ENCODE measurements around the gene SBF2.
"Not testable (repeated sequence)": the region's sequence is repeated elsewhere in the genome, so short reads cannot be mapped to it uniquely, and the experiment has no call there.

SBF2 gene

DNA sequence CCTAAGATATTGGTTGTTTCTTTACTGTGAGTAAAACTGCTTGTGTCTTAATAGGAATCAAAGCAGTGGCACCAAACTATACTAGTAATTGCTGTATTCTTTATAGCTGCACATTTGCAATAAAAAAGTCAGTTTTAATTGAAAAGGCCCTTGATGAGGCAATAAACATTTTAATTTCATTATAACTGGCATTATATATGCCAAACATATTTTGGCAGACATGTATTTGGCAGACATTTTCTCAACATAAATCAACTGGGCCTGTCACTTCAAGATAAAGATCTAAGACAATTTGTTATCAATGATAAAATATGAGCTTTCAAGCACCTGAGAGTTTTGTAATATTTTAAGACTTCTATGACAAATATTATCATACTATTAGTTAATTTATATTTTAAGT lies 245.7 kb downstream of the SBF2 start:
- no peak for DNase-seq

DNA sequence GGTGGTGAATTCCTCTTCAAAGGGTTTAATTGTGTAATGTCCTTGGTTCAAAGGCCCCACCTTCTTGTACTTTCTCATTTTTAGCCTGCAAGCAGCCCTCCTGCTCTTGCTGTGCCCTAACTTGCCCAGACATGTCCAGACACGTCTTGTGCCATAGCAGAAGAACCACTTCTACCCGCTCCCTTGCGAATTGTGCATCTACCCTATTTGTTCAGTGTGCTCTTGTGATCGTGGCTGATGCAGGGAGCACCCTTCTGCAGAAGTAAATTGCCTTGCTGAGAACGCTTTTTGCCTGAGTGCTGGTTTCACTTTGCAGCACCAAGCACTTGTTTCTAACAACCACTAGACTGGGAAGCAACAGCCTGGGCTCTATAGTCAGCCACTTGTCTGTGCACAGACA lies 249.4 kb downstream of the SBF2 start:
- no peak for DNase-seq

DNA sequence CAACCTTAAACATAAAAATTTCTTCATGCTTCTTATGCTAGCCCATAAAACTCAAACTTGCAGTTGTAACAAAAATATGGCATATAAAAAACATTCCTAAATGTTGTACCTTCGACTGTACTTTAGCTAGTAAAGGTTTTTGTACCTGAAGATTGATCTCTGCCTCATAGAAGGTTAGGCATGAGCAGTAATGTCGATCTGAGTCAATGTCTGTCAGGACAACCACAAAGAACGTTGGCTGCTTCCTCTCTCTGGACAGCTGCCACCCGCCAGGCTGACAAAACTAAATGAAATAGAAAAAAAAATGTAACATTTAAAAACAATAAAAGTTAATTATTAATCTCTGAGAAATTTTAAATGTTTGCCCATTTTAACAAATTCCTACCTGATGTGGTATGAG lies 251.3 kb downstream of the SBF2 start:
- DNase-seq = no peak

DNA sequence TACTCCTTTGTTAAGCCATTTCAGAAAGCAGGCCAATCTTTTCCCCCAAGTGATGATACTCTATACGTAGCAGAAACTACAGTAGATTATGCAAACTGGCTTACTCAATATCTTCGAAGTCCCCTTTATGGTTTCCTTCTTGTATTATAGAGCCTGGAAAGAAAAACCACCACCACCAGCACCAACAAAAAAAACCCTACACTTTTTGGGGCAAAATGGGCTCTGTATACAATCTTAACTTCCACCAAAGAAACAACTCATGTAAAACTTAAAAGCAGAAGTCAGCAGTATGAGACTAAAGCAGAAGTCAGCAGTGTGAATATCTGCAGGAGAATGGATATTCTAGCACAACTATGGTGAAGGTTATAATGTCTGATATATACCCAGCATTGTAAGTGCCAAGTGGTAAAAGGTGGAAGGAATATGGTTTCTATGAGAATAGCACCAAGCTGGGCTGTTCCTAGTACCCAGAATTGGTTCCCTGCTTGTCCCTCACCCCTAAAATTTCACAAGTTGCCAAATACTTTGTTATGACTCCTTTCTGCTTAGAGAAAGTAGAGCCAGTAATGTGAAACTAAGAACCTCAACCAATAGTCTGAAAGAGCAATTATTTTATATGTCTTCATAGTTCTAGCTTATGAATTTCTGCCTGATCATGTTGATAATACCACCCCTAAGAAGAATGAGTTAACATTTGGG lies 252.1 kb downstream of the SBF2 start:
- no peak for DNase-seq

DNA sequence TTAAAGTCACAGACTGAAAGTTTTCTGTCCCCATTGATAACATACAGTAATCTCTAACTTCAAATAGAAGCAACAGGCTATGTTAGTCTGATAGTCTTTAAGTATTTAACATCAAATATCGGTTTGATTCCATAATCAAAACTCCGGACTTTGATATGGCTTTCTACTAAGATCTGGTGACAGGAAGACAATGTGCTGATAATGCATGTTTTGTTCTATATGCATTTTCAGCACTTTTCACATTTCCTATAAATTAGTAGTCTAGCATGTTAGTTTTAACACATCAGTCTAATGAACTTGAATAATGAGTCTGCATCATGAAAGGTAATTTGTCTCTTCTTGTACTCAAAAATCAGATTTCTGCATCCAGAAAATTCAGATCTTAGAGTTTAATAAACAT lies 252.7 kb downstream of the SBF2 start:
- no peak for DNase-seq

DNA sequence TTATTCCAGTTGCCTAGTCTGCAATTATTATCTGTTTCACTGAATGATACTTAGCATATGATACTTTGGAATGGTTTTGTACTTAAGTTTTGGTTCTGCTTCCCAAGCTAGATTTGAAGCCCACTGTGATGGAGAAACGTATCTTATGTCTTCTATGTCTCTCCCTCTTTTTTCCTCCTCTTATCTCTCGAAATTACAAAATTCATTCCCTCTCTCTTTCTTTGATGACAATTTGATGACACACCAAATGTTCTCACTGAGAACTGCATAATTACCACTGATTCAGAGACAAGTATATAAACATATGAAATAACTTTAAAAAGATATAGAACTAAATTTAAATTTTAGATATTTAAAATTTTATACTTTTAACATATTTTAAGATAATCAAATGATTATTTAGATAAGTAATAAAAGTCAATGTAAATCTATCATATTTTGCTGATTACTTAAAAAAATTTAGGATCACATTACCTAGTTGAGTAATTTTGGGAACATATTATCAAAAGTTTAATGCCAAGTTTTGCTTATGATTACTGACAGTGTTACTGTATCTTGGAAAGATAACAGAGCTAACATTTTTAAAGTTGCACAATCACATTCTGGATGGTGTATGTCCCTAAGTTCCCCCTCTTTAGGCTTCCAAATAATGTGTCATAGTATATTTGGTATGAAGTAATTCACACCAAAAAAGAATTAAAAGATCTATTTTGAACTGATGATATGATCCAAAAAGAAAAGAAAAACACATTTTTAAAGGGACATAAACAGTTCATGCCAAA lies 255.3 kb downstream of the SBF2 start:
- no peak for DNase-seq

DNA sequence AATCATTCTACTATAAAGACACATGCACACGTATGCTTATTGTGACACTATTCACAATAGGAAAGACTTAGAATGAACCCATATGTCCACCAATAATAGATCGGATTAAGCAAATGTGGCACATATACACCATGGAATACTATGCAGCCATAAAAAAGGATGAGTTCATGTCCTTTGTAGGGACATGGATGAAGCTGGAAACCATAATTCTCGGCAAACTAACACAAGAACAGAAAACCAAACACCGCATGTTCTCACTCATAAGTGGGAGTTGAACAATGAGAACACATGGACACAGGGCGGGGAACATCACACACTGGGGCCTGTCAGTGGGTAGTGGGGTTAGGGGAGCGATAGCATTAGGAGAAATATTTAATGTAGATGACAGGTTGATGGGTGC lies 258.1 kb downstream of the SBF2 start:
- DNase-seq = not testable (repeated sequence)

DNA sequence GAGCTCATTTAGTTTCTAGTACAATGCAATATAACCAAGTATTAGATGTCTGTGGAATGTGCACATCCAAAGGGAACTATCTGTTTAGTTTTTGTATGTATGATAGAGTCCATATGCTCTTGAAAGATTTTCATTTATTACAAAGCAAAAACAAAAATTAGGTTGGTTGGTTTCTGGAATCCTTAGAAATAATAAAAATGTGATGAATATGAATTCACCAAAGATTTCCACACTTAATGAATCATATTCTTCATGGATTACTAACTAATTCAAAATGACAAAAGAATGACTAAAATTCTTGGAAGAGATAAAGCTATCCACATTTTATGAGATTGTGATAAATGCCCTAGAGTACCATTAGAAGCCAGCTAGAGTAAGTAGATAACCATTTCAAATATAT lies 261.1 kb downstream of the SBF2 start:
- DNase-seq = no peak

DNA sequence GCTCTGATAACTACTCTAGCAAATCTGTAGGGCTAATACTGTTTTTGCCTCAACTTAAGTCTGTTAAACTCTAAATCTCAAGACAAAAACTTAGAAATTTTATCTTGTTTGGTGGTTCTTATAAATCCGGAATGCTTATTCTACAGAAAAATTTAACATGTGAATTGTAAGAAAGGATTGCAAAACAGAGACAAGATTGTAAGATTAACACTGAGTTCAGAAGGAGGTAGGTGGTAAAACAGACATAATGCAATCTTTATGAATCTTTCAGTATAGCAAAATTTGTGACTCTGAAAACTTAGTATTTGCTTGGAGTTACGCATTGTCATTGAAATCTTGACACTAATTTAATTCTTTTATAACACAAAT lies 263.9 kb downstream of the SBF2 start:
- no peak for DNase-seq

DNA sequence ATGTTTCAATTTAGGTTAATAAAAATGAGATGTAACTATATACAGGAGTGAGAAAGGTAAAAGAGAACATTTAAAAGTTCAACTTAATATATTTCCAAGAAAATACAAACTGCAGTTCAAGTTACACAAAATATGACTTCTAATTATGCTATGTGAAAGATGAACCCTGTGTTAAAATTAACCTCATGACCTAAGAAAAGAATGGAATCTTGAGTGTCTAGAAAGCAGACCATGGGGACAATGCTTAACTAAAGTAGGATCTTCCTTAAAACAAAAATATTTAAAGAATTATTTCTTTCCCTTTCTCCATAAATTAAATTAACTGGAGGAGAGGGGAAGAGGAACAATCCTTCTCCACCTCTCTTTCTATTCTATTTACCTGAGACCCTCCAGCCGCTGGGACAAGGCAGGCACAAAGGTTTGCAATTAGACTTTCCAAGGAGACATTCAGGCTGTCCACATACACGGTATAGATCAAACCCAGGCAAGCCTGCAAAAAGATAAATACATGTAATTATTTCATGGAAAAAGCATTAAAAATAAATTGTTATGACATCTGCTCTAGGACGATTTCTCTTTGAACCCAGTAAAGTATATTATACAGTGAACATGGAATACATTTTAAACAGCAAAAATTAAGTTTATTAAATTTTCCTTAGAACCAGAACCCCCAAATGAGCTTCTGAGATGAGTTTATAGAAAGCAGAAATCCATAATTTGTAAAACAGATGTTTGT lies 264.5 kb downstream of the SBF2 start:
- no peak for DNase-seq

DNA sequence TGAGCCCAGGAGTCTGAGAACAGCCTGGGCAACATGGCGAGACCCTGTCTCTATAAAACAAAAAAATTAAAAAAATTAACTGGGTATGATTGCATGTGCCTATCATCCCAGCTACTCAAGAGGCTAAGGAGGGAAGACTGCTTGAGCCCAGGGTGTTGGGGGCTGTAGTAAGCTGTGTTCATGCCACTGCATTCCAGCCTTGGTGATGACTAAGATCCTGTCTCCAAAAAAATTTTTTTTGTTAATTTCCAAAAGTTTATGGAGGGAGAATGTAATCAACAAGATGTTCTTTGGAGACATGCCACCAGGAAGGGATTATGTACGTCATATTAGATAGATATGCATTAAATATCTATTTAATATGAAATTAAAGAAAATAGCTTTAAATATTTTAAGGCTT lies 267.5 kb downstream of the SBF2 start:
- no peak for DNase-seq

DNA sequence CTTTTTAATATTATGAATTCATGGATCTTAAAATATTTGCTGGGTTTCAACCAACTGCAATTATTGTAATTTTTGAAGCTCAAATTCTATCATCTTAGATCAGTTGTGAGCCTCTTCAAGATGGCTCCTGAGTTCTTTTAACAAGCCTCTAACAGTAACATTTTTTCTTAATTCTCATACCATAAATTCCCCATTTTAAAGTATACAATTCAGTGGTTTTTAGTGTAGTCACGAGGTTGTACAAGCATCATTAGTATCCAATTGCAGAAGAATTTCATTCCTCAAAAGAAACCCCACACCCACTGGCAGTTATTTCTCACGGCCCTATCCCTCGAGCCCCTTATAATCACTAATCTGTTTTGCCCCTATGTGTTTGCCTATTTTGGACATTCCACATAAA lies 270.8 kb downstream of the SBF2 start:
- DNase-seq = no peak

DNA sequence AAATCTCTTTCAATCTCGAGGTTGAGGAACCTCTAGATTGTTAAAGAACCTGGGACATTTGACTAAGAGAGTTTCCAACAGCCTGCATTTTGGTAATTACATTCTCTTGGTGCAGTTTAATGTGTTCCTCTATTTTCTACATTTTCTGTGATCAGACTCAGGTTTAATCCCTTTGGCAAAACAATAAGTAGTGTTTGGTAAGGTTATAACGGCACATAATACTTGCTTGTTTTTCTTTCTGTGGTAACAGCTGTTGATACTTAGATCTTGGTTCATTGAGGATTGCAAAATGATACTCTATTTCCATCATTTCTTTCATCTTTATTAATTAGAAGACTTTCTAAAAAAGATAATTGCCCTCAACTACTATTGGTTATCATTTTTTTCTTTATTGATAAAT lies 271.3 kb downstream of the SBF2 start:
- no peak for DNase-seq

DNA sequence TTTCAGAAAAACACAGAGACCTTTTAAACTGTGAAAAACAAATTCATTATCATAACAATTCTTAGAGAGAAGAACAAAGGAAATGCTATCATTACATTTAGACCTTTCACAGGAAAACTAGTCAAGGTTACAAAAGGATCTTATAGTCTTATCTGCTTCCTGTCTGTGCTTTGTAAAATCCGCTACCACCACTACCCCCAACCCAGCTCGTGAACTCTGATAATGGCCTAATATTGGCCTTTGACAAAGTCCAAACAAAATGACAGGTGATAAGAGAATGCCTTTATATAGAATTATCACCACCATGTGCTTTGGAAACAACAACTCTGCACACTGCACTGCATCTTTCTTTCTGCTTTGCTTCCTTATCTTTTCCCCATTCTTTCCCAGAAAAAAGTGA lies 272.5 kb downstream of the SBF2 start:
- no peak for DNase-seq

DNA sequence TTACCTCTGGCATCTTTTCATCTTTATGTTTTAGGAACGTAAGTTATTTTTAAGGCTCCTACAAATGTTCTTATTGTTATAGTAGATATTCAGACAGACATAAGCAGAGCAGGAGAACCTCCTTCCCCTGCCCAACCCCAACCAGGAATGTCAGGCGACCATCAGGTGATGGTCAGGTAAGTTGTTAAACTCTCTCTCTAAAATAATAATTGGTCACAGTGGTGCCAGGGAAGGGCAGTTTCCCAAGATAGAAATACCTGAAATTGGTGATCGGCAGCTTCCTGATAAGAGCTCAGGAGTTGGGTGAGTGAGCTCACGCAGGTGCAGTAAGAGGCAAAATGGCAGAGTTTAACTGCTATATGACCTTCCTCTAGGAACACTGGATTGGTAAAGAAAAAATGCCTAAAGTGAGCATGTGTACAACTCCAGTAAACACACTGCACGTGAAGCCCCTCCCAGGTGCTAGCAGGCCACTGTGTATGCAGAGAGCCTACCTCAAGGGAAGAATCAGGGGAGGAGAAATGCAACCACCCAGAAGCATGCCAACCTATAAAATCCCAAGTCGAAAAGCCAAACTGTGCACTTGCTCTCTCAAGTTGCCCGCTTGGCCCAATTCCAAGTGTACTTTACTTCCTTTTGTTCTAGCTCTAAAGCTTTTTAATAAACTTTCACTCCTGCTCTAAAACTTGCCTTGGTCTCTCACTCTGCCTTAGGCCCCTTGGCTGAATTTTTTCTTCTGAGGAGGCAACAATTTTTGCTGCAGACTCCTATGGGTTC lies 273.9 kb downstream of the SBF2 start:
- DNase-seq = no peak

DNA sequence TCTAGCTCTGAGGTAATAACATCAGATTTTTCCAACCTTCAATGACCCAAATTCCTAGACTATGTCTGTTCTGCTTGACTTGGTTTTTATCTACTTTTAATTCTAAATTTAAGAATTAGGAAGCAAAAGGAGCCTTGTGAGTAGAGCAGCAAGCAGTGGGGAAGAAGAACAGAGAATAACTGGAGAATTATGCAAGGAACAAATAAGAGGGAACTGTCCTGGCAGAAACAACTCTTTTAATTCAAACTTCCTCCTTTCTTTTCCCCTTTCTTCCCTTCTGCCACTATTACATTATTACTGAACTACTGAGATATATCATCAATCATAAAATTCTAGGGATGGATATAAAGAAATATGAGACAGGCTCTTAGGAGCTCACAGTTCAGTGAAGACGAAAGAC lies 276.1 kb downstream of the SBF2 start:
- DNase-seq = no peak

DNA sequence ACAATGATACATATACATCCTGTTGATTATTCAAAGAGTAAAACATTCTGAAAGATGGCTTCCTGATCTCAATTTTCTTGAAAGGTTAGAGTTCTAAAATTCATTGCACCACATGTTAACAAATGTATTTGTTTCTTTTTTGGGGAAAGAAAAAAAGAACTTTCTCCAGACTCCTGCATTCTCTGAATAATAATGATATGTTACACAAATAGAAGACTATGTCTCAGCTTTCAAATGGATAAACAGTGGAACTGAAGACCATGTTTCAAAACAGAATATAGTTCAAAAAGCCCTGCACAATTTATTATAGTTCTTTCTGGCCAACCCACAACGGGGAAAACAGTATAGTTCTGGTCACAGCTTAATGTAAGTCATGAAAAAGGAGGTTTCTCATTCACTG lies 277.0 kb downstream of the SBF2 start:
- DNase-seq = no peak

DNA sequence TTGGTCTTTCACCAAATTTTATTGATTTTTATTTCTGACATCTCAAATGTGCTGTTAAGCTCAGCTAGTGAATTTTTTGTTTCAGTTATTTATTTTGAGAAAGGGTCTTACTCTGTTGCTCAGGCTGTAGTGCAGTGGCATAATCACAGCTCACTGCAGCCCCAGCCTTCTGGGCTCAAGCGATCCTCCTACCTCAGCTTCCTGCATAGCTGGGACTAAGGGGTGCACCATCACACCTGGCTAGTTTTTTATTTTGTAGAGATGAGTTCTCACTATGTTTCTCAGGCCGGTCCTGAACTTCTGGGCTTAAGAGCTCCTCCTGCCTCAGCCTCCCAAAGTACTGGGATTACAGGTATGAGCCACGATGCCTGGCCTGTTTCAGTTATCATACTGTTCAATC lies 282.0 kb downstream of the SBF2 start:
- no peak for DNase-seq

DNA sequence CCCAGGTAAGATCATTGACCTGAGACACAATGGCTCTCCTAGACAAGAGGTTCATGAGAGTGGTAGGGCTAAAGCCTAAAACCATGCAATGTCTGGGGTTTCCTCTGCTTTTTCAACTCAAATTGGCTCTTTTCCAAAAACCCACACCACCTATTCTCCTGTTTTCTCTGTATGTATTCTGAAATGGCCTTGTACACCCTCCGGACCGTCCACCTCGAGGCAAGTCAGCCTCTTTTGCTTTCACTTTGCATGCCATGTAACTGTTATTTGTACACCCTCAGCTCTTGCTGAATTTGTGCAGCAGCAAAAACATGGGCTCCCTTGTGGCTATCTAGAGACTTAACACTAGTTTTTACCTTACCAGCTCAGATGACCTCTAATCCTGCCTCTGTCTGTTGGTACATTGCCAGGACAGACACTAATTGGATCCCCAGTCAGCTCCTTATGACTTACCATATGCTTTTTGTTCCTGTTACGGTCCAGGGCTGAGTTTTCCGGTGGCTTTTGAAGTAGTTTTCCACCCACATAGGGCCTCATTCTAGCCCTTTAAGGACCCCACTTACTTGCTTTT lies 288.0 kb downstream of the SBF2 start:
- DNase-seq = no peak

DNA sequence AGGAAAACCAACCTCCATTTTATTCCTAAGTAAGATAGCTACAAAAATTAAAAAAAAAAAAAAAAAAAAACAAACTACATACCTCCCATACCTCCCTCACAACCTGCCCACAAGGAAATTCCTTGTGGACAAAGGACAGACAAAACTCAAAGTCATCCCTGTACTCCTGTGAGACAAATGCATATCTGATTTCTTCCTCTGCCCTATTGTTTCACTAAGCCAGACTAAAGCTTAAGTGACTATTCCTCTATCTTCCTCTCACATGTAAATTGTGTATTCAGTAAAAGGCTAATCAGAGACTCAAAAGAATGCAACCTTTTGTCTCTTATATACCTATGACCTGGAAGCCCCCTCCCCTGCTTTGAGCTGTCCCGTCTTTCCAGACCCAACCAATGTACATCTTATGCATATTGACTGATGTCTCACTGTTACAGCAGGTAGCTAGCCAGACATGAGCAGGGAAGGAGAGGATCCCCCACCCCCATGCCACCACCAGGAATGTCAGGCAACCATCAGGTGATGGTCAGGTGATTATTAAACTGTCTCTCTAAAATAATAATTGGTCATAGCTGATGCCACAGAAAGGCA lies 289.4 kb downstream of the SBF2 start:
- DNase-seq = no peak

DNA sequence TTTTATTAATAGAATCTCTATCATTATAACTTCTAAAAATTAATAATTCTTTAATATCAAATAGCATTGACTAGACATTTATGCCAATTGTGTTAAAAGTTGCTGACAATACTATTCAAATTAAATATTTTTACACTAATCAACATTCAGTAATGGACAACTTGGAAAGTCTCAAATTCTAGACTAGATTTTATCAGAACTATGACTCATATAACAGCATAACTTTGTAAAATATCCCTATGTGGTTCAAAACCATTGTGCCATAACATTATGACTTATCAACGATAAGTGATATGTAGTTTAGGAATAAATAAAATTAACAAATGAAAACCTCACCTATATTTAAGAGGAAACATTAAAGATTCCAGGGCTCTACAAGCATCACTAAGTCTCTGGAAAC lies 291.8 kb downstream of the SBF2 start:
- DNase-seq = no peak

DNA sequence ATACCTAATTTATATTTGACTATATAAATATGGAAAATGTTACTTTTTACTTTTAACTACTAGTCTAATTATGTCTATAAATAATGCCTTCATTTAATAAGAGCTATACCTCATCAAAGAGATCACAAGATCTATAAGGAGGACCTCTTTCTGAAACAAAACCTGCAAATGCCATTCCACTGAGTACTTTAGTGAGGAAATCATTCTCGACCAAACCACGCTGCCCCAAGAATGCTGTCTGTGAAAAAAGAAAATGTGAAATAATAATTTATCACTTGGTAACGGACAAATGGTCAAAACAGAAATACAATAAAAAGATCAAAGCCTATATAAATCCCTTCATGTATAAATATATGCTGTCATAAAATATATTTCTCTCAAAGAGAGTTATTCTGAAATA lies 301.7 kb downstream of the SBF2 start:
- DNase-seq = no peak
